Stimulated activated naive CD8-positive, alpha-beta T cell treated with anti-CD3 and anti-CD28 coated beads, Interleukin-15, amount 100 ng/mL, for 72 hours (primary cell): Measurements from ENCODE around the gene MINK1.
A peak's percentile ranks its signal among the peaks of the same experiment; 100 is the strongest.

ENCODE experiments used
- ATAC-seq: fragments of 150-1000 bp; cut with Tn5 transposase; 2 replicates; pipeline ENCODE4 v1.10.0; 2021; ENCODE audit warnings: mild to moderate bottlenecking, moderate library complexity
- DNase-seq, 2 donors: peaks; one replicate each; pipeline ENCODE4 v3.0.0; 2021 to 2022
- H3K27ac Mint-ChIP-seq, 2 donors: one replicate each; pipeline ENCODE4 v1.8.0; 2022; ENCODE audit warnings: mild to moderate bottlenecking in 2 of 2, mixed read lengths in 2 of 2, moderate library complexity in 2 of 2
- H3K27me3 Mint-ChIP-seq: one replicate; pipeline ENCODE4 v1.8.0; 2022; ENCODE audit warnings: mixed read lengths
- H3K4me1 Mint-ChIP-seq: one replicate; pipeline ENCODE4 v1.8.0; 2022; ENCODE audit warnings: mild to moderate bottlenecking, mixed read lengths
- H3K4me3 Mint-ChIP-seq, 2 donors: one replicate each; pipeline ENCODE4 v1.8.0; 2022; ENCODE audit warnings: mild to moderate bottlenecking in 2 of 2, mixed read lengths in 2 of 2, moderate library complexity in 1 of 2
- H3K9me3 Mint-ChIP-seq, 2 donors: one replicate each; pipeline ENCODE4 v1.8.0; 2022; ENCODE audit warnings: mixed read lengths in 2 of 2

The MINK1 gene

DNA sequence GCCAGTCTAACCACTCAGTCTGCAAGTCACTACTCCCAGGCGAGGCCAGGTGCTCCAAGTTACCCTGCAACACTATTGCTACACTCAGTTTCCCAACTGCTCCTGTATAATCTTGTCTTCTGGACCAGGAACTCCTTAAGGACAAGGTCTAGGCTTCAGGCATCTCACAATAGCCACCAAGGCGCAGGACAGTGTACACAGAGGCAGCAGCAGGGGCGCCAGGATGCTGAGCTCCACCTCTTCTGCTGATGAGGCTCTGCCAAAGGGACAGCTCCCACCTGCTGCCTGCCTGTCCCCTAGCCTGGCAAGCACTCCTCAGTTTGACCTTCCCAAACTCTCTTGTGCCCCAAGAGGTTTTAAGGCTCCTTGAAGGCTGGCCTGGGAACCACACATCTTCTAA, 103.3 kb downstream of the MINK1 start:
- DNase-seq (no peak), ATAC-seq (no peak)
- Mint-ChIP-seq H3K27ac (no peak overlapping the region), H3K27me3 (peaks cover 20% of the 10 kb centered on the region), H3K9me3 (no peaks in the 10 kb centered on the region), H3K4me1 (peaks cover 73% of the 10 kb centered on the region), H3K4me3 (no peak overlapping the region)

DNA sequence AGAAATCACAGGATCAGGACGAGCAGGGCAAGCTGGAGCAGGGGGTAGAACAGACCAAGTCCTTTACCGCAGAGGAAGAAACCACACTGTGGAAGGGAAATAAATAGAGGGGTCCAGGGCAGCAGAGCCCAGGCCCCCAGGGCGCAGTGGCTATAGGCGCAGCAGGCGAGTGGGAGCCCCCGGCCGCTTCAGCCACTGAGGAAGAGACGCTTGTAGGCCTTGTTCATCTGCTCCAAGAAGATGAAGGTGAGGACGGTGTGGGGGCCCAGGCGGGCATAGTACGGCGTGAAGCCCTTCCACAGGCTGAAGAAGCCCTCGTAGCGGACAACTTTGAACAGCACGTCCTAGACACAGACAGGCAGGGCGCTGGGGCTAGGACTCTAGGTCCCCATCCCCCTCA, 104.4 kb downstream of the MINK1 start:
- H3K4me1 Mint-ChIP-seq, result peaks cover 76% of the 10 kb centered on the region
- peak overlapping the region in 1 of 2 donors; percentile 94 for H3K4me3 Mint-ChIP-seq
- H3K27me3 Mint-ChIP-seq, result peaks cover 20% of the 10 kb centered on the region
- peak overlapping the region in 1 of 2 donors; percentile 85 for H3K27ac Mint-ChIP-seq
- ATAC-seq, result no peak
- no peaks in the 10 kb centered on the region for H3K9me3 Mint-ChIP-seq
- no peak for DNase-seq

DNA sequence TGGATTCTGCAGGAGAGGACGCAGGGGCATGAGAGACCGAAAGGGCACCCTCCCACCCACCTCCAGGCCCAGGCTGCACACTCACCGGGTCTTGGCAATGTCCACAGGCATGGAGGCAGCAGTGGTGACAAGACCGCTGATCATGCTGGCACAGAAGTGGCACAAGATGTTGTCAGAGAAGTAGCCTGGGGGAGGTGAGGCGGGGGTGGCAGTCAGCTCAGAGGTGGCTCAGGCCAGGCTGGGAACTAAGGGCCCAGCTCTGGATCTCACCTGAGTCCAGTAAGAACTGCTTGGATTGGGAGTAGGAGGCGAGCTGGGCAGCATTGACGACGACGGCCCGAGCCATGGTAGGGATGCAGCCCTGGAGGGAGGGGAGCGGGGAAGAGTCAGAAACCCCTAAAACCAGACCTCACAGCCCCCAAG, 104.9 kb downstream of the MINK1 start:
- ATAC-seq (no peak), DNase-seq (no peak)
- peak overlapping the region; percentile 10 to 63 for H3K27ac Mint-ChIP-seq
- H3K4me3 Mint-ChIP-seq, result peak overlapping the region; percentile 93 to 94
- H3K27me3 Mint-ChIP-seq, result peaks cover 16% of the 10 kb centered on the region
- no peaks in the 10 kb centered on the region for H3K9me3 Mint-ChIP-seq
- H3K4me1 Mint-ChIP-seq, result peaks cover 76% of the 10 kb centered on the region

DNA sequence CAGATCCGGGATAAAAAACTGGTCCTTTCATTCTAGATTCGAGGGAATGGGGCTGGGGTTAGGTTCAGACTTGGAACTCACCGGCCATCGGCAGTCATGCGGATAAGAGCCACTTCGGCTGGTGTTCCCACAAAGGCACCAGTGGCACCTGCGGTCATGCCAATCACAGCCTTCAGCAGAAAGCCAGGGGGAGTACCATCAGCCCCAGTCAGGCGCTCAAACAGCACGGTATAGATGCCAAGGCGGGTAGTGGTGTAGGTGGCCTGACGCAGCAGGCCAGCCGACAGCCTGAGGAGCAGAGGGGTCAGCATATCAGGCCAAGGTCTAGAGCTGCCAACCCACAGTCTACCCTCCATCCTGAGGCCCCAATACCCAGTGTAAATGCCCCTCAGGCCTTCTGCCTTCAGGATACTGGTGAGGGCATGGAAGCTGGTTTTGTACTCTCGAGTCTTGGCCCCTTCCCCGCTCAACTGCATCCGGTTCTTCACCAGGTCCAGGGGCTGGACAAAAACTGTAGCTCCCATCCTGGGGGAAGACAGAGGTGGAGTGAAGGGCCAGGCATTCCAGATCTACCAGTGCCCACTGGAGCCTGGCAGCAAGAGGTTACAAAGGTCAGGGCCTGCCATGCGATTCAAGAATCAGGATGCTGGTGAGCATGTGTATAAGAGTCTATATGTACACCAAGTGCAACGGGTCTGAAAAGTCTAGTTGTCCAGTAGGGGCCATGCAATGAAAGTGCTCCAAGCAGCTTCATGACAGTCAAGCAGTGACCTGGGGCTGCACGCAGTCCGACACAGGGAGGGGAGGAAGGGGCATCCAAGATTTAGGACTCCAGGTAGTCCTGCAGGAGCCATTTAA, 105.8 kb downstream of the MINK1 start:
- Mint-ChIP-seq H3K4me1 (peaks cover 76% of the 10 kb centered on the region), H3K9me3 (no peaks in the 10 kb centered on the region), H3K27me3 (peaks cover 7% of the 10 kb centered on the region), H3K4me3 (peak overlapping the region; percentile 93 to 94), H3K27ac (peak overlapping the region; percentile 85 to 99)
- DNase-seq, result no peak
- no peak for ATAC-seq

DNA sequence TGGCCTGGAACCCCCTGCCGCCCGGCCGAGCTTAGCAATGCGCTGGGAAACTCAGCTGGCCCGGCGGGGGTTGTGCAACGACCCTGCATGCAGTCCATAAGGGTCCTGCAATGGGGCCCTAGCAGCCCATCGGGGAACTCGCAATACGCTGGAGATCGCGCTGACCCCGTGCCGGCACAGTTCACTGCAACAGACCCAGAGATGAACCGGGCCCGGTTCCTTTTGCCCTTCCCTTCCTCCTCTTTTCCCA, 106.3 kb downstream of the MINK1 start:
- Mint-ChIP-seq H3K27ac (peak overlapping the region; percentile 57 to 99), H3K9me3 (no peaks in the 10 kb centered on the region), H3K27me3 (peaks cover 2% of the 10 kb centered on the region), H3K4me1 (peaks cover 76% of the 10 kb centered on the region), H3K4me3 (peak overlapping the region; percentile 93 to 94)
- ATAC-seq (peak; percentile 2), DNase-seq (no peak)

DNA sequence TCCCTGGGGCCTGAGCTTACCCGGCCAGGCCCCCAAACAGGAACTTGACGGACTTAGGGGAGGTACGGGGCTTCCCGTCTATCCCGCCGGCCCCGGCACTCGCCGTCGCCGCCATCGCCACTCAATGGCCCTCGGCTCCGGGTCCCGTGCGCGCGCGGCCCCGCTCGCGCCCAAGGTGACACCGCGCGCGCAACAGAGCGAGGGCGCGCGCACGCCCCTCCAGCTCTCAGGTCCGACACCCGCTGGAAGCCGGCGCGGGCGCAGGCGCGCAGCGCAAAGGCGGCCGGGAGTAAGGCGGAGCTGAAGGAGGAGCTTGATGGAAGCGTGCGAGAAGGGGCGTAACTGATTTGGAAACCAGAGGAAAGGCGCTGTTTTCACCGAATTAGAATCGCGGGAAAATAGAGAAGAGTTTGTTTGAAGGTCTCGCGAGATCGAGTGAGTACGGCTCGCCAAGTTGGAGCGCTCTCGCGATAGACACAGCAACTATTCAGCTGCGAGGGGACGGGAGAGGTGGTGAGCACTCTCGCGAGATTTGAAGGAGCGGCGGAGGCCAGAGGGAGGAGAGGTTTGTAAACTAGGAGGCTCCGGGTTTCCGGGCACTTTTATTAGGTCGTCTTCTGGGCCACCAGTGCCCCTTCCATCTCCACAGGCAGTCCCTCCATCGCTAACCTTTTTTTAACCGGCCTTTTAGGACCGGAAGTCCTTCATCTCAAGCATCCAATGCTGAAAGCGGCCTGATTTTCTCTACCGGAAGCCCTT, 106.8 kb downstream of the MINK1 start, which contains the start of the genes RNF167 and SLC25A11:
TSS of gene RNF167 (plus strand) at position 473 of the 759 bp plus-strand sequence. CDS start 642 bp downstream, outside the sequence.
TSS of gene SLC25A11 (minus strand) at position 251 of the 759 bp plus-strand sequence. CDS start at position 115, 136 bp downstream.
- H3K9me3 Mint-ChIP-seq, result no peaks in the 10 kb centered on the region

DNA sequence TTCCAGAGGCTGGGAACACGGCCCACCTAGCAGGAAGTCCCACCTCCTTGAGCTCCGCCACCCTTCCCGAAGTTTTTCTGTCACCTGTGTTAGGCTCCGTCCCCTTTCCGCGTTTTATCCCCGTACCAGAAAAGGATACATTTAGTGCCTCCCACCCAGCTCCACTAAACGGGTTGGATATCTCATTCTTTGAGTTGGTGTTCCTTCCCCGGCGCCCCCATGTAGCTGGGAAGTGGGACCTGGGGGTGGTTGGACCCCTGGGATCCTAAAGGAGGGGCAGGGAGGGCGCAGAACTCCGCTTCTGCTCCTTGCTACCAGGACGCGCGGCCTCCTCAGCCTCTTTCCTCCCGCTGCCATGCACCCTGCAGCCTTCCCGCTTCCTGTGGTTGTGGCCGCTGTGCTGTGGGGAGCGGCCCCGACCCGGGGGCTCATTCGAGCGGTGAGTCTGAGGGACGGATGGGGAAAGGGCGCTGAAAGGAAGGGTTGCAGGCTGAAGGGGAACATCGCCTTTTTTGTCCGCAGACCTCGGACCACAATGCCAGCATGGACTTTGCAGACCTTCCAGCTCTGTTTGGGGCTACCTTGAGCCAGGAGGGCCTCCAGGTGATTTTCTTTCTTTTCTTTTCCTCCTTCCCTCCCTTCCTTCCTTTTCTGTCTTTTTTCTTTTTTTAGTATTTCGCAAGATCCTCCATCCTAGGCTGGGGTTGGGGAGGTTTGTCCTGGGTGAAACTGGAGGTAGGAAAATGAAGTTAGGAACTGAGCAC, 107.6 kb downstream of the MINK1 start:
- peak in 1 of 2 donors; percentile 63 for DNase-seq
- H3K27me3 Mint-ChIP-seq, result no peaks in the 10 kb centered on the region
- peak overlapping the region; percentile 98 to 99 for H3K27ac Mint-ChIP-seq

More for the DNA sequence above, 106.8 kb downstream of the MINK1 start, which contains the start of the genes RNF167 and SLC25A11:
- Mint-ChIP-seq H3K27me3 (no peaks in the 10 kb centered on the region), H3K4me3 (peak within 1 kb of the TSS; percentile 93 to 94), H3K27ac (peak within 1 kb of the TSS; percentile 98 to 99), H3K4me1 (peaks cover 76% of the 10 kb centered on the region)
- ATAC-seq (peak; percentile 84), DNase-seq (peak; percentile 96 to 99)

DNA sequence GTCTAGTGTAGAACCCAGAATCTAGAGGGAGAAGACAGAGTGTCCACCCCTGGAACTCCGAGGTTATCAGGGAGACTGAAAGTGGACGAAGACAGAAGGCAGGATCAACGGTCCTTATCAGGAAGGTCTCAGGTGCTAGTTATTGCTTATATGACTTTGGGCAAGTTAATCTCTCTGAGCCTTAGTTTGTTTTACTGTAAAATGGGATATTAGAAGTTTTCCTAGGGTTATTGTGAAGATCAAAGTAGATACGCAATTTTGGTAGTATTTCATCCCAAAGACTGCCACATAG, 108.1 kb downstream of the MINK1 start:
- Mint-ChIP-seq H3K27ac (peak overlapping the region; percentile 98 to 99), H3K4me1 (peaks cover 78% of the 10 kb centered on the region), H3K9me3 (no peaks in the 10 kb centered on the region), H3K4me3 (peak overlapping the region; percentile 93 to 94), H3K27me3 (no peaks in the 10 kb centered on the region)
- DNase-seq (no peak), ATAC-seq (no peak)

More for the DNA sequence above, 107.6 kb downstream of the MINK1 start:
- Mint-ChIP-seq H3K9me3 (no peaks in the 10 kb centered on the region), H3K4me1 (peaks cover 81% of the 10 kb centered on the region), H3K4me3 (peak overlapping the region; percentile 93 to 94)
- no peak for ATAC-seq

DNA sequence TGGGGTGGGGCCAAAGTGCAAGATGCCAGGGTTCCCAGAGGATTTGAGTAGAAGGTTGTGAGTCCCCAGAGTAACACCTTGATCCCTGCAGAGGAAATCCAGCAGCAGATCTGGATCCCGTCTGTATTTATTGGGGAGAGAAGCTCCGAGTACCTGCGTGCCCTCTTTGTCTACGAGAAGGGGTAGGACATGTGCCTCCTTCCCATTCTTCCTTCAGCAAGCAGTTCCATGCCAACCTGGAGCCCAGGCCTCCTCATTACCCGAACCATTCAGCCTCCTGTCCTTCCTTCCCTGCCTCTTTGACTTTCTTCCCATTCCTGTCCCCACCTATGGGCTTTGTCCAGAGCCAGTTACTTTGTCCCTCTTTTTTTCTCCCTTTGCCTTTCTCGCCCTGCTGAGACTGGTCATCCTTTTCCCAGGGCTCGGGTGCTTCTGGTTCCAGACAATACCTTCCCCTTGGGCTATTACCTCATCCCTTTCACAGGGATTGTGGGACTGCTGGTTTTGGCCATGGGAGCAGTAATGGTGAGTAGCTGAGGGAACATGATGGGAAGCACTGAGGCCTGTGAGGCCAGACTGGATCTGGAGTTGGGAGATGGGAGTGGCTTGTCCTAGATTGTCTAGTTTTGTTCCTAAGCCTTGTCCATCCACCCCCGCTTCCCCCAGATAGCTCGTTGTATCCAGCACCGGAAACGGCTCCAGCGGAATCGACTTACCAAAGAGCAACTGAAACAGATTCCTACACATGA, 109.8 kb downstream of the MINK1 start:
- Mint-ChIP-seq H3K27ac (peak overlapping the region; percentile 77 to 99), H3K4me3 (peak overlapping the region; percentile 93 to 94), H3K4me1 (peaks cover 62% of the 10 kb centered on the region), H3K9me3 (no peaks in the 10 kb centered on the region), H3K27me3 (no peaks in the 10 kb centered on the region)
- DNase-seq, result no peak
- no peak for ATAC-seq

DNA sequence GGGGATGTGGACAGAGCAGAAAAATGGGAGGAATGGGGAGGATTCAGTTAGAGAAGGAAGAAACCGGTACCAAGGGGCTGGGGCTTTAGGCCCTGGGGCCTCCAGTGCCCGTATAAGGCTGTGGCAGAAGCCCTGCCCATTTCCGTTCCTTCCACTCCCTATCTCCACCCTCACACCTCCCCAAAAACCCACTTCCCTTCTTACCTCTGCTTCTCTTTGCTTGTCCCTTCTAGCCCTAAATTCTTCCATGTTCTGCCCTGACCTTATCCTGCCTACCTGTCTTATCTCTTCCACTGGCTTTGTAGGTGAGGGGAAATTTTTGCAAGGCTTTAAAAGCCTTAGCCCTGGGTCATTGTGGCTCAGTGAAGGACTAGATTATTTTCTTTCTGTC, 111.0 kb downstream of the MINK1 start:
- DNase-seq (peak; percentile 56 to 73), ATAC-seq (peak; percentile 31)
- peaks cover 50% of the 10 kb centered on the region for H3K4me1 Mint-ChIP-seq
- H3K9me3 Mint-ChIP-seq, result no peaks in the 10 kb centered on the region
- peak overlapping the region; percentile 93 to 97 for H3K27ac Mint-ChIP-seq
- peak overlapping the region; percentile 93 to 94 for H3K4me3 Mint-ChIP-seq
- H3K27me3 Mint-ChIP-seq, result no peaks in the 10 kb centered on the region

DNA sequence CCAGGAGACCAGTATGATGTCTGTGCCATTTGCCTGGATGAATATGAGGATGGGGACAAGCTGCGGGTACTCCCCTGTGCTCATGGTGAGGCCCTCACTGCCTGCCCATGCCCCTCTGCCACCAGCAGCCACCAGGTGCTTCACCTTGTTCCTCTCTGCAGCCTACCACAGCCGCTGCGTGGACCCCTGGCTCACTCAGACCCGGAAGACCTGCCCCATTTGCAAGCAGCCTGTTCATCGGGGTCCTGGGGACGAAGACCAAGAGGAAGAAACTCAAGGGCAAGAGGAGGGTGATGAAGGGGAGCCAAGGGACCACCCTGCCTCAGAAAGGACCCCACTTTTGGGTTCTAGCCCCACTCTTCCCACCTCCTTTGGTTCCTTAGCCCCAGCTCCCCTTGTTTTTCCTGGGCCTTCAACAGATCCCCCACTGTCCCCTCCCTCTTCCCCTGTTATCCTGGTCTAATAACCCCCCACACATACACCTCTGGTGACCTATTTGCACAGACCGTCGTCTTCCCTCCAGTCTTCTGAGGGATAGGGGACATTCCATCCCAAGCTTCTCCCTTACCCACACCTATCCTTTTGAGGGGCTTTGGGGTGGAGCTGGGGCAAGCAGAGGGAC, 111.5 kb downstream of the MINK1 start:
- DNase-seq (peak; percentile 49 to 64), ATAC-seq (peak; percentile 0)
- peak overlapping the region; percentile 93 to 94 for H3K4me3 Mint-ChIP-seq
- H3K27ac Mint-ChIP-seq, result peak overlapping the region; percentile 93 to 97
- no peaks in the 10 kb centered on the region for H3K27me3 Mint-ChIP-seq
- H3K9me3 Mint-ChIP-seq, result no peaks in the 10 kb centered on the region
- H3K4me1 Mint-ChIP-seq, result peaks cover 48% of the 10 kb centered on the region

DNA sequence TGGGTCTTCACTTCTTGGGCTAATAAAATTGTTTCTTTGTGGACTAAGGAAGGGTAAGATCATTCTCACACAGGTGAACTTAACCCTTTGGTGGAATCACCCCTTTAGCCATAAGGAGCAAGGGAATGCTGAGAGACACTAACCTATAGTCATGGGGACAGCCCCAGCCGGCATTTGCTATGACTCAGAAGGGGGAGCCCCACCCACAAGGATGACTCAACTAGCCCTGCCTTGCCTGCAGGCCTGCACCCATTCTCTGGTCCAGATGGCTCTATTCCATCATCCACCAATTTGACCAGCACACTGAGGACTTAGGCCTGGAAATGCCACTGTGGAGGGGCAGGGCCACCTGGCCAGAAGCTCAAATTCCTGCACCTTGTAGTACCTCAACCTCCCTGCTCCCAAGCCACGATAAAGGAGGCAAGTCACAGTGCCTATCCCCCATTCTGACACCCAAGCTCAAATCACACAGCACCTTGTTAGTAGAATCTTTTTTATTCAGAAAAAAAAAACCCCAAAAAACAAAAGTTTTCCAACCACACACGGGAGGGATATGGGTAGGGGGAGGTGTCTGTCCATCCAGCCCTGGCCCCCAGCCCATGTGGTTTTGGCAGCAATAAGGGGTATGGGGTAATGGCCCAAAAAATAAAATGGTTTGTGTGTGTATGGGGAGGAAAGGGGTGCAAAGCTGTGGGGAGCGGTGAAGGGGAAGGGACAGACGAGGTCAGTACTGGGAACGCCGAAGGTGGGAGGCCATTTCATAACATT, 112.2 kb downstream of the MINK1 start:
- Mint-ChIP-seq H3K27ac (peak overlapping the region; percentile 93 to 97), H3K27me3 (no peaks in the 10 kb centered on the region), H3K9me3 (no peaks in the 10 kb centered on the region), H3K4me3 (peak overlapping the region; percentile 93 to 94), H3K4me1 (peaks cover 52% of the 10 kb centered on the region)
- DNase-seq (peak; percentile 81 to 89), ATAC-seq (peak; percentile 56)

DNA sequence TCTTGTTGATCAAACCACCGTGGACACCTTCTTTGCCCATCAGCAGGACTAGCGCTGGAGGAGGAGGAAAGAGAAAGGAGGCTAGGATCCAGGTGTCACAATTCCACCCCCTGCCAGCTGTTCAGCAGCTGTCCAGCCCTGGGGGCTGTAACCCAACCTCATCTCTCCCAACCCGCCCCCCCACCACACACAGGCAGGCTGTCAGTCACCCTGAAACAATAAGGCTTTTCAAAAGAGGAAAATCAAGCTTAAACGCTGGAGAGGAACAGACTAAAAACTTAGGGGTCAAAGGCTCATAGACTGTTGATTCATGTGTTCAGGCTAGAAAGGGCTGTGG, 112.8 kb downstream of the MINK1 start:
- ATAC-seq (no peak), DNase-seq (no peak)
- Mint-ChIP-seq H3K27ac (peak overlapping the region; percentile 93 to 98), H3K4me3 (peak overlapping the region; percentile 93 to 94), H3K4me1 (peaks cover 57% of the 10 kb centered on the region), H3K9me3 (no peaks in the 10 kb centered on the region), H3K27me3 (no peaks in the 10 kb centered on the region)
